H1 (cell line): Measurements from ENCODE around the gene PARP16. TPM values are rescaled to one million over a fixed set of nuclear protein-coding genes. Genes with fewer than 3 reads are reported as not detected.

ENCODE experiments used
- CTCF ChIA-PET: fragments of 300-600 bp; sonication (Branson Sonifier 250); formaldehyde crosslinking; loops from one replicate; lab custom pipeline; 2021; ENCODE audit not compliant: partially characterized antibody; lab: Charles Lee
- POLR2A ChIA-PET: fragments of 300-600 bp; sonication (Branson Sonifier 250); formaldehyde crosslinking; loops from one replicate; lab custom pipeline; 2021; ENCODE audit warnings: inconsistent platforms; ENCODE audit not compliant: partially characterized antibody; lab: Charles Lee
- DNase-seq, 2 experiments: peaks; one replicate each; pipeline versions ENCODE4 v3.0.0 to v3.0.0-alpha.2; 2010 to 2022; ENCODE audit warnings: low spot score in 2 of 2, low read depth in 1 of 2, mixed read lengths in 1 of 2
- FAIRE-seq: peaks from 2 replicates; lab custom pipeline; 2011; peaks lifted over from hg19 to GRCh38; lab: Jason Lieb, UNC
- H2AFZ ChIP-seq: 2 replicates; pipeline ENCODE4 v1.8.1; 2012; ENCODE audit warnings: low read length, inconsistent platforms
- H2AK5ac ChIP-seq: 2 replicates; pipeline ENCODE4 v1.6.1; 2013; ENCODE audit warnings: low read depth, low read length
- H2BK120ac ChIP-seq: replicated peaks from 2 replicates; pipeline ENCODE3; 2013; ENCODE audit warnings: low read depth, low read length, inconsistent platforms
- H2BK12ac ChIP-seq: 2 replicates; pipeline ENCODE4 v1.6.1; 2013; ENCODE audit warnings: low read depth, low read length
- H2BK15ac ChIP-seq: 2 replicates; pipeline ENCODE4 v1.6.1; 2013; ENCODE audit warnings: low read length
- H2BK20ac ChIP-seq: 2 replicates; pipeline ENCODE4 v1.6.1; 2013; ENCODE audit warnings: low read length
- H2BK5ac ChIP-seq: 2 replicates; pipeline ENCODE4 v1.6.1; 2013; ENCODE audit warnings: low read depth, low read length
- H3K14ac ChIP-seq: 2 replicates; pipeline ENCODE4 v1.6.1; 2013; ENCODE audit warnings: inconsistent platforms; ENCODE audit not compliant: insufficient read length
- H3K18ac ChIP-seq: 2 replicates; pipeline ENCODE4 v1.6.1; 2013; ENCODE audit warnings: low read length; ENCODE audit errors: extremely low read depth
- H3K23ac ChIP-seq: 2 replicates; pipeline ENCODE4 v1.6.1; 2013; ENCODE audit warnings: inconsistent platforms; ENCODE audit not compliant: insufficient read length
- H3K23me2 ChIP-seq: 2 replicates; pipeline ENCODE4 v1.6.1; 2013; ENCODE audit warnings: low read depth, low read length
- H3K27ac ChIP-seq: 2 replicates; pipeline ENCODE4 v1.6.1; 2011; ENCODE audit warnings: low read depth, low read length, inconsistent platforms
- H3K27me3 ChIP-seq, 4 experiments: replicated peaks in 1 of 4; 1 replicate in 1 of 4; 2 replicates in 3 of 4; pipeline versions ENCODE4 v1.6.1 to v1.8.1; 2011 to 2013; ENCODE audit warnings: low read length in 3 of 4, mild to moderate bottlenecking in 3 of 4, inconsistent platforms in 2 of 4, mixed read lengths in 2 of 4, moderate library complexity in 1 of 4; ENCODE audit not compliant: control insufficient read depth in 3 of 4, insufficient read depth in 3 of 4; ENCODE audit errors: extremely low read depth in 1 of 4
- H3K36me3 ChIP-seq, 4 experiments: 2 replicates each; pipeline versions ENCODE4 v1.6.1 to v1.8.1; 2011 to 2013; ENCODE audit warnings: mild to moderate bottlenecking in 4 of 4, low read length in 3 of 4, moderate library complexity in 2 of 4, control low read depth in 1 of 4, inconsistent platforms in 1 of 4; ENCODE audit not compliant: insufficient read depth in 4 of 4, control insufficient read depth in 2 of 4
- H3K4ac ChIP-seq: replicated peaks from 2 replicates; pipeline ENCODE3; 2013; ENCODE audit warnings: low read length, low read depth, mixed read lengths, inconsistent platforms; ENCODE audit not compliant: insufficient read length
- H3K4me1 ChIP-seq, 4 experiments: replicated peaks in 1 of 4; 1 replicate in 1 of 4; 2 replicates in 3 of 4; pipeline versions ENCODE4 v1.6.1 to v1.8.1; 2011 to 2013; ENCODE audit warnings: low read length in 3 of 4, inconsistent platforms in 2 of 4, mixed read lengths in 1 of 4; ENCODE audit not compliant: insufficient read depth in 4 of 4, control insufficient read depth in 3 of 4
- H3K4me2 ChIP-seq, 2 experiments: 2 replicates each; pipeline versions ENCODE4 v1.6.1 to v1.8.1; 2011 to 2013; ENCODE audit warnings: low read depth in 2 of 2, low read length in 2 of 2, control low read depth in 1 of 2, inconsistent platforms in 1 of 2, mild to moderate bottlenecking in 1 of 2; ENCODE audit not compliant: insufficient read depth in 1 of 2
- H3K4me3 ChIP-seq, 4 experiments: fragments of 200-600, 300-600 bp in 1 of 4; sonication (generic), shearing (Covaris generic), sonication (Bioruptor Twin) in 1 of 4; 2 replicates each; pipeline versions ENCODE4 v1.5.1 to v1.8.1; 2011 to 2016; ENCODE audit warnings: low read length in 4 of 4, low read depth in 3 of 4, control low read depth in 2 of 4, inconsistent platforms in 2 of 4, mild to moderate bottlenecking in 2 of 4, mixed read lengths in 1 of 4, moderate library complexity in 1 of 4; ENCODE audit not compliant: insufficient read depth in 2 of 4; ENCODE audit errors: extremely low read depth in 1 of 4
- H3K56ac ChIP-seq: replicated peaks from 2 replicates; pipeline ENCODE3; 2013; ENCODE audit warnings: low read depth, mild to moderate bottlenecking, mixed read lengths, low read length, inconsistent platforms; ENCODE audit not compliant: insufficient read length
- H3K79me1 ChIP-seq: 2 replicates; pipeline ENCODE4 v1.6.1; 2013; ENCODE audit warnings: low read depth, low read length, control low read depth
- H3K79me2 ChIP-seq, 2 experiments: 2 replicates each; pipeline versions ENCODE4 v1.6.1 to v1.8.1; 2012 to 2013; ENCODE audit warnings: low read length in 2 of 2, mild to moderate bottlenecking in 2 of 2, inconsistent platforms in 1 of 2; ENCODE audit not compliant: insufficient read depth in 2 of 2, control insufficient read depth in 1 of 2
- H3K9ac ChIP-seq, 4 experiments: replicated peaks in 1 of 4; 1 replicate in 1 of 4; 2 replicates in 3 of 4; pipeline versions ENCODE4 v1.6.1 to v1.8.1; 2011 to 2013; ENCODE audit warnings: low read depth in 3 of 4, low read length in 3 of 4, control low read depth in 2 of 4, mild to moderate bottlenecking in 2 of 4, moderate library complexity in 2 of 4, inconsistent platforms in 1 of 4; ENCODE audit errors: extremely low read depth in 1 of 4
- H3K9me3 ChIP-seq, 2 experiments: 2 replicates each; pipeline versions ENCODE4 v1.6.1 to v1.8.1; 2012 to 2013; ENCODE audit warnings: mild to moderate bottlenecking in 2 of 2, moderate library complexity in 2 of 2, control low read depth in 1 of 2, inconsistent platforms in 1 of 2, low read depth in 1 of 2, low read length in 1 of 2, mixed read lengths in 1 of 2; ENCODE audit not compliant: insufficient read depth in 2 of 2
- H4K20me1 ChIP-seq, 2 experiments: replicated peaks in 1 of 2; 2 replicates each; pipeline versions ENCODE3 to v1.8.1; 2011 to 2013; ENCODE audit warnings: inconsistent platforms in 2 of 2, low read length in 2 of 2, mild to moderate bottlenecking in 1 of 2; ENCODE audit not compliant: insufficient read depth in 2 of 2, control insufficient read depth in 1 of 2
- H4K5ac ChIP-seq: 2 replicates; pipeline ENCODE4 v1.6.1; 2013; ENCODE audit warnings: low read length, low read depth, mixed read lengths, inconsistent platforms; ENCODE audit not compliant: insufficient read length
- H4K8ac ChIP-seq: 2 replicates; pipeline ENCODE4 v1.8.0; 2013; ENCODE audit warnings: mild to moderate bottlenecking, moderate library complexity, low read length, inconsistent platforms; ENCODE audit not compliant: insufficient read depth; ENCODE audit errors: extremely low read depth
- H4K91ac ChIP-seq: replicated peaks from 2 replicates; pipeline ENCODE3; 2013; ENCODE audit warnings: low read length, mixed read lengths, inconsistent platforms; ENCODE audit not compliant: insufficient read length
- ASH2L ChIP-seq: fragments of 200-600, 300-600 bp; sonication (generic); IDR thresholded peaks from one replicate; pipeline ENCODE4 v1.7.1; 2017; ENCODE audit warnings: low read length
- BACH1 ChIP-seq: IDR thresholded peaks from 2 replicates; pipeline ENCODE4 v1.6.1; 2012; ENCODE audit warnings: low read length, improper control_type of control experiment
- BRCA1 ChIP-seq: IDR thresholded peaks from 2 replicates; pipeline ENCODE4 v1.6.1; 2012; ENCODE audit warnings: low read depth, low read length, improper control_type of control experiment
- RFX5 ChIP-seq: IDR thresholded peaks from 2 replicates; pipeline ENCODE4 v1.6.1; 2011; ENCODE audit warnings: low read depth, low read length, improper control_type of control experiment, borderline replicate concordance
- SUZ12 ChIP-seq: fragments of 200-600 bp; sonication (generic); IDR thresholded peaks from 2 replicates; pipeline ENCODE4 v1.6.1; 2012; ENCODE audit warnings: mild to moderate bottlenecking, inconsistent platforms, low read length, moderate library complexity, mixed read lengths
- WGBS, 2 experiments: shearing (Covaris generic) in 1 of 2; methylation state at CpG; one replicate each; pipeline versions ENCODE4 v1.1.6 to v1.1.7; 2013 to 2015; ENCODE audit warnings: low lambda C conversion rate in 2 of 2, mixed read lengths in 2 of 2, inconsistent platforms in 1 of 2, low coverage in 1 of 2, missing lambda C conversion rate in 1 of 2; ENCODE audit not compliant: insufficient replicate concordance in 2 of 2, insufficient coverage in 1 of 2, insufficient read length in 1 of 2; ENCODE audit errors: extremely low coverage in 1 of 2, missing lambda C conversion rate in 1 of 2; 5-methylcytosine and 5-hydroxymethylcytosine counted together
- polyA plus RNA-seq, 7 experiments: library from polyadenylated mRNA; depleted of rRNA in 3 of 7; stranded (reverse) in 5 of 7; unstranded in 2 of 7; fragments of >200 nt in 5 of 7; fragments of 200-250 nt in 2 of 7; gene quantifications; 1 replicate in 5 of 7; 2 replicates in 1 of 7; 4 replicates in 1 of 7; pipeline versions ENCODE4 v1.2.1 to v1.2.3, GENCODE V29; 2011 to 2013; ENCODE audit warnings: missing spikeins in 2 of 7, mixed read lengths in 2 of 7
- total RNA-seq: library from RNA; stranded (reverse); fragmentation: NEBNext Ultra II Directional; extraction: Animal tissue kit (Norgen Biotek cat#: 25700); gene quantifications from 2 replicates; pipeline ENCODE4 v1.2.1, GENCODE V29; 2021

The PARP16 gene
- total and polyA plus RNA-seq, 2 of the 8 experiments (the other 6 are each of a cell fraction or from before 2014, with no cell fraction given), result 3.7 to 5.0 TPM

DNA sequence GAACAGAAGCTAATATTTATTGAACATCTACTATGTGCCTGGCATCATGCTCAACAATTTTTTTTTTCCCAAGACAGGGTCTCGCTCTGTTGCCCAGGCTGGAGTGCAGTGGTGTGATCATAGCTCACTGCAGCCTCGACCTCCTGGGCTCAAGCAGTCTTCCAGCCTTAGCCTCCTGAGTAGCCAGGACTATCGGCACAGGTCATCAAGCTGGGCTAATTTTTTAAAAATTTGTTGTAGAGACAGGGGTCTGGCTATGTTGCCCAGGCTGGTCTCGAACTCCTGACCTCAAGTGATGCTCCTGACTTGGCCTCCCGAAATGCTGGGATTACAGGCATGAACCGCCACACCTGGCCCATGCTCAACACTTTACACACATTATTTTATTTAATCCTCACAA, 39.7 kb downstream of the PARP16 start:
- H3K9me3 ChIP-seq, result no peaks in the 10 kb centered on the region
- no peaks in the 10 kb centered on the region for H3K36me3 ChIP-seq
- no peak overlapping the region for H4K5ac ChIP-seq
- no peaks in the 10 kb centered on the region for H3K79me2 ChIP-seq
- H2BK120ac ChIP-seq, result no peak overlapping the region
- no peak overlapping the region for H3K4me3 ChIP-seq
- H3K4me1 ChIP-seq, result peaks cover 0 to 4% (median 2%) of the 10 kb centered on the region in 4 experiments; a peak in 4 of 7 replicates
- H3K9ac ChIP-seq, result no peak overlapping the region
- no peak overlapping the region for H2AFZ ChIP-seq
- WGBS, 2 experiments, result 91% methylated on average over 6 of the region's 6 CpGs; no CpG with 5 or more reads in 1 of the 2 experiments
- H2AK5ac ChIP-seq, result no peak overlapping the region
- no peak overlapping the region for H4K8ac ChIP-seq
- no peak overlapping the region for H2BK12ac ChIP-seq
- CTCF ChIA-PET, result interaction anchor here (0.6 to 3.5 kb wide), 8 partner anchors 11 to 110 kb away, joined by 3 to 21 read pairs (median 4); partner anchors contain the start of gene CILP
- no peak overlapping the region for H2BK20ac ChIP-seq
- H3K56ac ChIP-seq, result no peak overlapping the region
- H2BK15ac ChIP-seq, result no peak overlapping the region
- H3K14ac ChIP-seq, result no peak overlapping the region
- H3K27ac ChIP-seq, result no peak overlapping the region
- H3K23ac ChIP-seq, result no peak overlapping the region
- no peaks in the 10 kb centered on the region for H3K23me2 ChIP-seq
- H3K79me1 ChIP-seq, result no peaks in the 10 kb centered on the region
- no peak overlapping the region for H2BK5ac ChIP-seq
- no peak for DNase-seq
- H3K4ac ChIP-seq, result no peak overlapping the region
- no peaks in the 10 kb centered on the region; a peak in 1 of 7 replicates for H3K27me3 ChIP-seq
- no peak overlapping the region for H3K4me2 ChIP-seq
- H4K20me1 ChIP-seq, result no peaks in the 10 kb centered on the region
- POLR2A ChIA-PET, result interaction anchor here (1.1 to 2.8 kb wide), 2 partner anchors 50 to 55 kb away, joined by 3 to 7 read pairs; no protein-coding TSS in a partner anchor
- no peak overlapping the region for H4K91ac ChIP-seq
- no peak for FAIRE-seq
- no peak overlapping the region for H3K18ac ChIP-seq
- TF ChIP-seq SUZ12, result no peak
- TF ChIP-seq BRCA1, result no peak
- no peak for TF ChIP-seq RFX5
- TF ChIP-seq BACH1, result no peak
- TF ChIP-seq ASH2L, result no peak
